ENCODE results near the gene NTRK3. TPM values are rescaled to one million over a fixed set of nuclear protein-coding genes. Genes with fewer than 3 reads are reported as not detected.
"Not testable (repeated sequence)": the region's sequence is repeated elsewhere in the genome, so short reads cannot be mapped to it uniquely, and the experiment has no call there.

NTRK3 gene
- total RNA-seq, 2 experiments from 2014 or later: not detected

GRCh38 chr15:87860743-87861142 is 395.8 kb downstream of the NTRK3 start:
- DNase-seq: no peak
- POLR2A ChIA-PET: no interaction called here
- no peak for ATAC-seq (ENCODE audit: low read depth)
- Mint-ChIP-seq H3K4me3 (no peak overlapping the region), H3K4me1 (no peaks in the 10 kb centered on the region), H3K27me3 (no peaks in the 10 kb centered on the region), H3K36me3 (no peaks in the 10 kb centered on the region), H3K27ac (no peak overlapping the region), H3K9me3 (no peaks in the 10 kb centered on the region)

GRCh38 chr15:87858651-87859050 is 397.9 kb downstream of the NTRK3 start:
- H3K4me1 Mint-ChIP-seq: no peaks in the 10 kb centered on the region
- no peaks in the 10 kb centered on the region for H3K27me3 Mint-ChIP-seq
- ATAC-seq (ENCODE audit: low read depth) (no peak), DNase-seq (no peak)
- no peak overlapping the region for H3K27ac Mint-ChIP-seq
- no peak overlapping the region for H3K4me3 Mint-ChIP-seq
- POLR2A ChIA-PET: no interaction called here
- H3K9me3 Mint-ChIP-seq: no peaks in the 10 kb centered on the region
- no peaks in the 10 kb centered on the region for H3K36me3 Mint-ChIP-seq

GRCh38 chr15:87851497-87851896 is 405.0 kb downstream of the NTRK3 start:
- ATAC-seq (ENCODE audit: low read depth) (no peak), DNase-seq (no peak)
- Mint-ChIP-seq H3K9me3 (no peaks in the 10 kb centered on the region), H3K27ac (no peak overlapping the region), H3K36me3 (no peaks in the 10 kb centered on the region), H3K4me1 (no peaks in the 10 kb centered on the region), H3K4me3 (no peak overlapping the region), H3K27me3 (peaks cover 3% of the 10 kb centered on the region)
- POLR2A ChIA-PET: no interaction called here

GRCh38 chr15:87850916-87851315 is 405.6 kb downstream of the NTRK3 start:
- no peak for DNase-seq
- no peak overlapping the region for H3K27ac Mint-ChIP-seq
- POLR2A ChIA-PET: no interaction called here
- H3K27me3 Mint-ChIP-seq: peaks cover 3% of the 10 kb centered on the region
- no peaks in the 10 kb centered on the region for H3K36me3 Mint-ChIP-seq
- no peak for ATAC-seq (ENCODE audit: low read depth)
- no peaks in the 10 kb centered on the region for H3K4me1 Mint-ChIP-seq
- H3K4me3 Mint-ChIP-seq: no peak overlapping the region
- H3K9me3 Mint-ChIP-seq: no peaks in the 10 kb centered on the region

GRCh38 chr15:87849181-87849580 is 407.4 kb downstream of the NTRK3 start:
- Mint-ChIP-seq H3K4me3 (no peak overlapping the region), H3K27ac (no peak overlapping the region), H3K27me3 (peaks cover 3% of the 10 kb centered on the region), H3K4me1 (no peaks in the 10 kb centered on the region), H3K9me3 (no peaks in the 10 kb centered on the region), H3K36me3 (no peaks in the 10 kb centered on the region)
- POLR2A ChIA-PET: no interaction called here
- DNase-seq: no peak
- ATAC-seq (ENCODE audit: low read depth): no peak

GRCh38 chr15:87848012-87848411 is 408.5 kb downstream of the NTRK3 start:
- Mint-ChIP-seq H3K4me3 (no peak overlapping the region), H3K4me1 (no peaks in the 10 kb centered on the region), H3K27ac (no peak overlapping the region), H3K9me3 (no peaks in the 10 kb centered on the region), H3K27me3 (peaks cover 3% of the 10 kb centered on the region), H3K36me3 (no peaks in the 10 kb centered on the region)
- ATAC-seq (ENCODE audit: low read depth) (no peak), DNase-seq (no peak)
- POLR2A ChIA-PET: no interaction called here

GRCh38 chr15:87846746-87847145 is 409.8 kb downstream of the NTRK3 start:
- Mint-ChIP-seq H3K36me3 (no peaks in the 10 kb centered on the region), H3K9me3 (peaks cover 3% of the 10 kb centered on the region), H3K4me3 (no peak overlapping the region), H3K27ac (no peak overlapping the region), H3K4me1 (no peaks in the 10 kb centered on the region), H3K27me3 (peaks cover 1% of the 10 kb centered on the region)
- DNase-seq: no peak
- POLR2A ChIA-PET: no interaction called here
- ATAC-seq (ENCODE audit: low read depth): no peak

GRCh38 chr15:87843312-87843711 is 413.2 kb downstream of the NTRK3 start:
- ATAC-seq (ENCODE audit: low read depth): no peak
- no peaks in the 10 kb centered on the region for H3K4me1 Mint-ChIP-seq
- no peaks in the 10 kb centered on the region for H3K27me3 Mint-ChIP-seq
- peaks cover 4% of the 10 kb centered on the region for H3K9me3 Mint-ChIP-seq
- H3K36me3 Mint-ChIP-seq: no peaks in the 10 kb centered on the region
- POLR2A ChIA-PET: no interaction called here
- no peak overlapping the region for H3K27ac Mint-ChIP-seq
- no peak for DNase-seq
- H3K4me3 Mint-ChIP-seq: no peak overlapping the region

- ATAC-seq (ENCODE audit: low read depth): no peak
- peaks cover 7% of the 10 kb centered on the region for H3K9me3 Mint-ChIP-seq
- H3K4me1 Mint-ChIP-seq: no peaks in the 10 kb centered on the region
These were observed 415.0 kb downstream of the NTRK3 start for GRCh38 chr15:87841426-87841998.

GRCh38 chr15:87835830-87836229 is 420.7 kb downstream of the NTRK3 start:
- POLR2A ChIA-PET; DNase-seq; ATAC-seq (ENCODE audit: low read depth); H3K27ac Mint-ChIP-seq; H3K27me3 Mint-ChIP-seq; H3K9me3 Mint-ChIP-seq; H3K36me3 Mint-ChIP-seq; H3K4me1 Mint-ChIP-seq; H3K4me3 Mint-ChIP-seq: not testable (repeated sequence)

More at GRCh38 chr15:87841426-87841998, 415.0 kb downstream of the NTRK3 start:
- DNase-seq: no peak
- Mint-ChIP-seq H3K4me3 (no peak overlapping the region), H3K27me3 (no peaks in the 10 kb centered on the region), H3K36me3 (no peaks in the 10 kb centered on the region), H3K27ac (no peak overlapping the region)
- POLR2A ChIA-PET: no interaction called here

- H3K9me3 Mint-ChIP-seq; ATAC-seq (ENCODE audit: low read depth); H3K4me1 Mint-ChIP-seq; POLR2A ChIA-PET; H3K36me3 Mint-ChIP-seq; DNase-seq; H3K27ac Mint-ChIP-seq; H3K27me3 Mint-ChIP-seq; H3K4me3 Mint-ChIP-seq: not testable (repeated sequence)
These were observed 423.2 kb downstream of the NTRK3 start for GRCh38 chr15:87833333-87833732.

- Mint-ChIP-seq H3K27me3 (no peaks in the 10 kb centered on the region), H3K4me1 (no peaks in the 10 kb centered on the region), H3K36me3 (no peaks in the 10 kb centered on the region), H3K9me3 (peaks cover 7% of the 10 kb centered on the region), H3K27ac (no peak overlapping the region), H3K4me3 (no peak overlapping the region)
- no peak for ATAC-seq (ENCODE audit: low read depth)
- POLR2A ChIA-PET: no interaction called here
- DNase-seq: no peak
These were observed 427.0 kb downstream of the NTRK3 start for GRCh38 chr15:87829332-87830050.

- H3K9me3 Mint-ChIP-seq: peaks cover 7% of the 10 kb centered on the region
- H3K27ac Mint-ChIP-seq: no peak overlapping the region
- H3K27me3 Mint-ChIP-seq: no peaks in the 10 kb centered on the region
- H3K36me3 Mint-ChIP-seq: no peaks in the 10 kb centered on the region
- DNase-seq (no peak), ATAC-seq (ENCODE audit: low read depth) (no peak)
- no peak overlapping the region for H3K4me3 Mint-ChIP-seq
- POLR2A ChIA-PET: no interaction called here
- H3K4me1 Mint-ChIP-seq: no peaks in the 10 kb centered on the region
These were observed 427.9 kb downstream of the NTRK3 start for GRCh38 chr15:87828608-87829007.

GRCh38 chr15:87827131-87827530 is 429.4 kb downstream of the NTRK3 start:
- H3K4me3 Mint-ChIP-seq: no peak overlapping the region
- H3K36me3 Mint-ChIP-seq: no peaks in the 10 kb centered on the region
- POLR2A ChIA-PET: no interaction called here
- H3K27ac Mint-ChIP-seq: no peak overlapping the region
- DNase-seq: no peak
- no peak for ATAC-seq (ENCODE audit: low read depth)
- no peaks in the 10 kb centered on the region for H3K4me1 Mint-ChIP-seq
- H3K9me3 Mint-ChIP-seq: peaks cover 7% of the 10 kb centered on the region
- H3K27me3 Mint-ChIP-seq: no peaks in the 10 kb centered on the region

All from activated naive CD8-positive, alpha-beta T cell treated with anti-CD3 and anti-CD28 coated beads, Interleukin-2, amount 10 ng/mL, durations not matched to agents 7 days and 5 days (primary cell).